Ramos (cell line): ENCODE results near the gene NTRK2.

Experiments used
- in situ Hi-C: fragments of 300-500 bp; cut with MboI; formaldehyde crosslinking; loops from one replicate; pipeline ENCODE4 v1.14.3; 2022; ENCODE audit warnings: low sequenced_read_pairs; ENCODE audit not compliant: unreplicated experiment

The NTRK2 gene

GRCh38 chr9:84917366-84918070 lies 248.0 kb downstream of the NTRK2 start:
- in situ Hi-C loops = no loop called here

GRCh38 chr9:84919440-84919839 lies 249.9 kb downstream of the NTRK2 start:
- in situ Hi-C loops = no loop called here

- in situ Hi-C loops = no loop called here
Measured at GRCh38 chr9:84921175-84921574, 251.6 kb downstream of the NTRK2 start.

- in situ Hi-C loops = no loop called here
Measured at GRCh38 chr9:84922051-84922450, 252.5 kb downstream of the NTRK2 start.

- in situ Hi-C loops = no loop called here
Measured at GRCh38 chr9:84924266-84924665, 254.7 kb downstream of the NTRK2 start.

GRCh38 chr9:84925225-84925872 lies 255.8 kb downstream of the NTRK2 start:
- in situ Hi-C loops = no loop called here

- in situ Hi-C loops = no loop called here
Measured at GRCh38 chr9:84926793-84927192, 257.3 kb downstream of the NTRK2 start.

- in situ Hi-C loops = no loop called here
Measured at GRCh38 chr9:84928419-84928818, 258.9 kb downstream of the NTRK2 start.

GRCh38 chr9:84929068-84929467 lies 259.5 kb downstream of the NTRK2 start:
- in situ Hi-C loops = no loop called here

- in situ Hi-C loops = no loop called here
Measured at GRCh38 chr9:84932915-84933527, 263.5 kb downstream of the NTRK2 start.

- in situ Hi-C loops = no loop called here
Measured at GRCh38 chr9:84935528-84936117, 266.1 kb downstream of the NTRK2 start.

- in situ Hi-C loops = no loop called here
Measured at GRCh38 chr9:84937180-84937579, 267.7 kb downstream of the NTRK2 start.

- in situ Hi-C loops = no loop called here
Measured at GRCh38 chr9:84937581-84937980, 268.1 kb downstream of the NTRK2 start.

GRCh38 chr9:84939774-84940173 lies 270.2 kb downstream of the NTRK2 start:
- in situ Hi-C loops = no loop called here

- in situ Hi-C loops = no loop called here
Measured at GRCh38 chr9:84940294-84940693, 270.8 kb downstream of the NTRK2 start.

- in situ Hi-C loops = no loop called here
Measured at GRCh38 chr9:84941792-84942191, 272.3 kb downstream of the NTRK2 start.

- in situ Hi-C loops = no loop called here
Measured at GRCh38 chr9:84943482-84944050, 274.0 kb downstream of the NTRK2 start.

GRCh38 chr9:84945878-84946538 lies 276.5 kb downstream of the NTRK2 start:
- in situ Hi-C loops = no loop called here

GRCh38 chr9:84947412-84947972 lies 278.0 kb downstream of the NTRK2 start:
- in situ Hi-C loops = no loop called here

GRCh38 chr9:84949258-84949657 lies 279.7 kb downstream of the NTRK2 start:
- in situ Hi-C loops = no loop called here
